HL-60 (cell line): Measurements from ENCODE around the gene LRRC3.

Experiments used
- POLR2AphosphoS5 ChIP-seq: IDR thresholded peaks from 2 replicates; pipeline ENCODE4 v1.6.1; 2012; ENCODE audit warnings: low read depth
- TF ChIP-seq, protein P1 (sequence below): IDR thresholded peaks from one replicate; pipeline ENCODE4 v1.5.1; 2011; ENCODE audit warnings: low read length, control low read depth, inconsistent platforms; ENCODE audit not compliant: insufficient read depth

DNA sequence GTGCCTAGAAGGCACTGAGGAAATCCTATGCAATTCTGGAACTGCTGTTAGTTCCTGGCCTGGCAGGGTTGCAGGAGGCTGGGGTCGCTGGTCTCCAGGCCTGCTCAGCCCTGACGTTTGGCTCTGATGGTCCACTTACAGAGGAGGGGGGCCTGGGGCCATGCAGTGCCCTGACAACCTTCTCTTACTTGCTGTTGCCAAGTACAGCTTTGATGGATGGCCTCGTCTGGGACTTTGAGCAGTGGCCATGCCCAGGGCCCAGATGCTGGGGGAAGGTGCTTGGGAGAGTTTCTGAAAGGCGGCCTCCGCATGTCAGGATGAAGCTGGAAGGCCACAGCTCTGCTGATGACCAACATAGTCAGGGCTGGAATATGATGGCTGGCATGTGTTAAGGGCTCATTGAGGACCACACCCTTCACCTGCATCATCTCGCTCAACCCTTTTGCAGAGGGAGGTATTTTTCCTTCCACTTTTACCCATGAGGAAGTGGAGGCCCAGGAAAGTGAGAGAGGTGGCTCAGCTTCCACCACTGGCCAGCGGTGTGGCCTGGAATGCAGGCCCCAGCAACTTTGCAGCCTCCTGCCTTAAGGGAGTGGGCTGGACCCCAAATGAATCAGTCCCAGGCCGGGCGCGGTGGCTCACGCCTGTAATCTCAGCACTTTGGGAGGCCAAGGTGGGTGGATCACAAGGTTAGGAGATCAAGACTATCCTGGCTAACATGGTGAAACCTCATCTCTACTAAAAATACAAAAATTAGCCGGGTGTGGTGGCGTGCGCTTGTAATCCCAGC lies 34.7 kb upstream of the LRRC3 start:
- no peak for TF ChIP-seq POLR2AphosphoS5
- TF ChIP-seq, protein P1, sequence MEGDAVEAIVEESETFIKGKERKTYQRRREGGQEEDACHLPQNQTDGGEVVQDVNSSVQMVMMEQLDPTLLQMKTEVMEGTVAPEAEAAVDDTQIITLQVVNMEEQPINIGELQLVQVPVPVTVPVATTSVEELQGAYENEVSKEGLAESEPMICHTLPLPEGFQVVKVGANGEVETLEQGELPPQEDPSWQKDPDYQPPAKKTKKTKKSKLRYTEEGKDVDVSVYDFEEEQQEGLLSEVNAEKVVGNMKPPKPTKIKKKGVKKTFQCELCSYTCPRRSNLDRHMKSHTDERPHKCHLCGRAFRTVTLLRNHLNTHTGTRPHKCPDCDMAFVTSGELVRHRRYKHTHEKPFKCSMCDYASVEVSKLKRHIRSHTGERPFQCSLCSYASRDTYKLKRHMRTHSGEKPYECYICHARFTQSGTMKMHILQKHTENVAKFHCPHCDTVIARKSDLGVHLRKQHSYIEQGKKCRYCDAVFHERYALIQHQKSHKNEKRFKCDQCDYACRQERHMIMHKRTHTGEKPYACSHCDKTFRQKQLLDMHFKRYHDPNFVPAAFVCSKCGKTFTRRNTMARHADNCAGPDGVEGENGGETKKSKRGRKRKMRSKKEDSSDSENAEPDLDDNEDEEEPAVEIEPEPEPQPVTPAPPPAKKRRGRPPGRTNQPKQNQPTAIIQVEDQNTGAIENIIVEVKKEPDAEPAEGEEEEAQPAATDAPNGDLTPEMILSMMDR: no peak
